VCaP (cell line): ENCODE results near the gene IGSF1.

Experiments
- H3K27ac ChIP-seq: fragments of 450-650 bp; 2 replicates; pipeline ENCODE4 v1.5.1; 2017
- CTCF ChIP-seq: fragments of 450-650 bp; conservative IDR thresholded peaks from 2 replicates; pipeline ENCODE4 v1.5.1; 2017; ENCODE audit warnings: mild to moderate bottlenecking, moderate library complexity

IGSF1 gene

GRCh38 chrX:131288188-131288587, 918 bp downstream of the IGSF1 start:
- H3K27ac ChIP-seq: no peak overlapping the region
- no peak for TF ChIP-seq CTCF

- TF ChIP-seq CTCF: no peak
These were observed 1.4 kb downstream of the IGSF1 start for GRCh38 chrX:131287560-131288179.

GRCh38 chrX:131279617-131280016, 9.5 kb downstream of the IGSF1 start:
- TF ChIP-seq CTCF: no peak
- H3K27ac ChIP-seq: no peak overlapping the region

More at GRCh38 chrX:131287560-131288179, 1.4 kb downstream of the IGSF1 start:
- no peak overlapping the region for H3K27ac ChIP-seq

- no peak overlapping the region for H3K27ac ChIP-seq
- no peak for TF ChIP-seq CTCF
These were observed 9.9 kb downstream of the IGSF1 start for GRCh38 chrX:131279197-131279596.

- TF ChIP-seq CTCF: no peak
These were observed 11.5 kb downstream of the IGSF1 start for GRCh38 chrX:131277543-131278136.

GRCh38 chrX:131273011-131273410, 16.1 kb downstream of the IGSF1 start:
- no peak for TF ChIP-seq CTCF

More at GRCh38 chrX:131277543-131278136, 11.5 kb downstream of the IGSF1 start:
- H3K27ac ChIP-seq: no peak overlapping the region

GRCh38 chrX:131271826-131272225, 17.3 kb downstream of the IGSF1 start:
- no peak overlapping the region for H3K27ac ChIP-seq
- no peak for TF ChIP-seq CTCF

More at GRCh38 chrX:131273011-131273410, 16.1 kb downstream of the IGSF1 start:
- no peak overlapping the region for H3K27ac ChIP-seq
